Muscle layer of colon (tissue), 2 donors: ENCODE measurements around the gene ZNF765.
"Not testable (repeated sequence)": the region's sequence is repeated elsewhere in the genome, so short reads cannot be mapped to it uniquely, and the experiment has no call there.

Experiments
- H3K27ac ChIP-seq: one replicate; pipeline ENCODE4 v1.7.0; 2013; ENCODE audit warnings: low read depth, mild to moderate bottlenecking, low read length, moderate library complexity
- H3K27me3 ChIP-seq, 2 donors: one replicate each; pipeline ENCODE4 v1.7.0; 2013; ENCODE audit warnings: low read length in 2 of 2, mild to moderate bottlenecking in 2 of 2; ENCODE audit not compliant: insufficient read depth in 2 of 2, control insufficient read depth in 1 of 2
- H3K36me3 ChIP-seq: one replicate; pipeline ENCODE4 v1.7.0; 2013; ENCODE audit warnings: mild to moderate bottlenecking, low read length; ENCODE audit not compliant: insufficient read depth
- H3K4me1 ChIP-seq: one replicate; pipeline ENCODE4 v1.7.0; 2013; ENCODE audit warnings: mild to moderate bottlenecking, low read length; ENCODE audit not compliant: insufficient read depth
- H3K4me3 ChIP-seq, 2 donors: one replicate each; pipeline ENCODE4 v1.7.0; 2013; ENCODE audit warnings: low read length in 2 of 2, low read depth in 1 of 2, mild to moderate bottlenecking in 1 of 2, moderate library complexity in 1 of 2
- H3K9ac ChIP-seq: one replicate; pipeline ENCODE4 v1.7.0; 2013; ENCODE audit warnings: low read length
- H3K9me3 ChIP-seq: one replicate; pipeline ENCODE4 v1.7.0; 2013; ENCODE audit warnings: mild to moderate bottlenecking, low read length
- donor health status: abdominal sarcoma.
- donor health status: Adenocarcinoma of cecum.

ZNF765 gene

GRCh38 chr19:53466726-53467484 is 72.0 kb downstream of the ZNF765 start:
- no peaks in the 10 kb centered on the region for H3K4me1 ChIP-seq
- no peaks in the 10 kb centered on the region for H3K36me3 ChIP-seq
- H3K27ac ChIP-seq: no peak overlapping the region
- H3K27me3 ChIP-seq: peaks cover 0 to 11% of the 10 kb centered on the region in 2 donors
- H3K9me3 ChIP-seq: no peaks in the 10 kb centered on the region
- H3K4me3 ChIP-seq: peak overlapping the region; percentile 52 to 76
- no peak overlapping the region for H3K9ac ChIP-seq

- Histone ChIP-seq H3K4me3 (peak within 1 kb of the TSS; percentile 52 to 76), H3K27ac (no peak within 1 kb of the TSS)
Observed at GRCh38 chr19:53467485-53468262, 72.7 kb downstream of the ZNF765 start, which contains the start of gene ZNF813. Gene ZNF813 (plus strand): TSS chr19:53467733. CDS start chr19:53483823, 16,090 bp downstream.

GRCh38 chr19:53468628-53469027 is 73.7 kb downstream of the ZNF765 start:
- not testable (repeated sequence) for H3K36me3 ChIP-seq, H3K27ac ChIP-seq, H3K27me3 ChIP-seq, H3K4me1 ChIP-seq, H3K9me3 ChIP-seq, H3K9ac ChIP-seq
- peak overlapping the region in 1 of 2 donors; percentile 76 for H3K4me3 ChIP-seq

More at GRCh38 chr19:53467485-53468262, 72.7 kb downstream of the ZNF765 start, which contains the start of gene ZNF813:
- H3K9me3 ChIP-seq: no peaks in the 10 kb centered on the region
- no peaks in the 10 kb centered on the region for H3K4me1 ChIP-seq
- H3K9ac ChIP-seq: peak within 1 kb of the TSS; percentile 33
- peaks cover 0 to 11% of the 10 kb centered on the region in 2 donors for H3K27me3 ChIP-seq
- H3K36me3 ChIP-seq: no peaks in the 10 kb centered on the region

GRCh38 chr19:53471916-53472315 is 77.0 kb downstream of the ZNF765 start:
- Histone ChIP-seq H3K27me3 (no peaks in the 10 kb centered on the region), H3K9me3 (no peaks in the 10 kb centered on the region), H3K36me3 (no peaks in the 10 kb centered on the region), H3K27ac (no peak overlapping the region), H3K4me1 (no peaks in the 10 kb centered on the region), H3K9ac (no peak overlapping the region), H3K4me3 (no peak overlapping the region)

- H3K4me1 ChIP-seq, H3K27me3 ChIP-seq, H3K9me3 ChIP-seq, H3K36me3 ChIP-seq, H3K27ac ChIP-seq, H3K4me3 ChIP-seq, H3K9ac ChIP-seq: not testable (repeated sequence)
Observed at GRCh38 chr19:53474832-53475231, 79.9 kb downstream of the ZNF765 start.

- H3K27me3 ChIP-seq, H3K36me3 ChIP-seq: not testable (repeated sequence)
Observed at GRCh38 chr19:53475470-53475869, 80.5 kb downstream of the ZNF765 start.

More at GRCh38 chr19:53475470-53475869, 80.5 kb downstream of the ZNF765 start:
- not testable (repeated sequence) for H3K4me1 ChIP-seq, H3K9ac ChIP-seq, H3K9me3 ChIP-seq, H3K4me3 ChIP-seq, H3K27ac ChIP-seq
